ENCODE results near the gene TMPRSS13.
"Not testable (repeated sequence)": the region's sequence is repeated elsewhere in the genome, so short reads cannot be mapped to it uniquely, and the experiment has no call there.

The TMPRSS13 gene

GRCh38 chr11:117950301-117950700 is 21.1 kb upstream of the TMPRSS13 start:
- peak; percentile 45 for DNase-seq

DNA sequence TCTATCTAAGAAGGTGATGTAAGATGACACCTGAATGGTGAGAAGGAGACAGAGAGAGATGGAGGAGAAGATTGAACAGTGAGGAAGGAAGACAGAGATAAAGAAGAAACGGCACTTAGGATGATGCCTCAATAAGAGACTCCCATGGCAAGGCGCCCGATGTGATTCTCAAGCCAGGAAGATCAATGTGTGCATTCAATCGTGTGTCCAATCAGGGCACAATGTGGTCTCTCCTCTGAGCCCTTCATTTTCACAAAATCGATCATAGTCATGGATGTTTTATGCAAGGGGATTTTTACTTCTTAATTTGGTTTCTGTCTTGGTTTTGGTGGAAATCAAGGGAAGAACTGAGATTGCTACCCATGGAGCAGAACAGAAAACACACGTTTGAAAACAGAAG is 19.9 kb upstream of the TMPRSS13 start:
- DNase-seq, result no peak

DNA sequence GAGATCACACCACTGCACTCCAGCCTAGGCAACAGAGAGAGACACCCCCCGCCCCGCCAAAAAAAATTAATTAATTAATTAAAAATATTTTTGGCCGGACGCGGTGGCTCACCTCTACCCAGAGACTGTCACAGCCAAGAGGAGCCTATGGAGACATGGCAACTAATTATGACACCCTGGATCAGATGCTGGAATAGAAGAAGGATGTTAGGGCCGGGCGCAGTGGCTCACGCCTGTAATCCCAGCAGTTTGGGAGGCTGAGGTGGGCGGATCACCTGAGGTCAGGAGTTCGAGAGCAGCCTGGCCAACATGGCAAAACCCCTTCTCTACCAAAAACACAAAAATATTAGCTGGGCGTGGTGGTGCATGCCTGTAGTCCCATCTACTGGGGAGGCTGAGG is 19.3 kb upstream of the TMPRSS13 start:
- DNase-seq, result not testable (repeated sequence)

GRCh38 chr11:117947751-117948150 is 18.5 kb upstream of the TMPRSS13 start:
- not testable (repeated sequence) for DNase-seq

- peak; percentile 91 for DNase-seq
These were observed 17.8 kb upstream of the TMPRSS13 start for GRCh38 chr11:117946842-117947526.

DNA sequence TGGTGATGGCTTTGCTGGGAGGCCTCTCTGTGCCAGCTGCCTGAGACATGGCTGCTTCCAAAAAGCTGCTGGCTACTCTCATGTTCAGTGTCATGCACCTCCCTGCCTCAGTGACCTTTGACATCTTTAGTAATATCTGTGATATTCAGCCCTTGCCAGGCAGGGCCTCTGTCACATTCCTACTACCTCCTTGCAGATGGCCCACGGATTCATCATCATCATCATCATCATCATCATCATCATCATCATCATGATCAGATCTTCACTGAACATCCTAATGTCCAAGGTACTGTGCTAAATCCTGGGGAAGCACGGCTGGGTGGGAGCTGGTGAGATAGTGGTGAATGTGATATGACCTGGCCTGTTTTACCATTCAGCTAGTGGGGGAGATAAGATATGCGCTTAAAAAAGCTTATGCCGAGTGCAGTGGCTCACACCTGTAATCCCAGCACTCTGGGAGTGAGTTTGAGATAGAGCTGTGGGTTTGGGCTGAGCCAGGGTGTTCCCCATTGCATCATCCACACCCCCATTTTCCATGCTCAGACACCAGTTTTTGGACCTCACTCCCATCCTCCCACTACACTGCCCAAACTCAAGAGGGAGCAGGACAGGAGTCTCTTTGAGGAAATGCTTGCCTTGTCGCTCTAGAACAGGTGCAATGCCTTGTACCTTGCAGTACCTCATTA is 17.1 kb upstream of the TMPRSS13 start:
- DNase-seq, result no peak

DNA sequence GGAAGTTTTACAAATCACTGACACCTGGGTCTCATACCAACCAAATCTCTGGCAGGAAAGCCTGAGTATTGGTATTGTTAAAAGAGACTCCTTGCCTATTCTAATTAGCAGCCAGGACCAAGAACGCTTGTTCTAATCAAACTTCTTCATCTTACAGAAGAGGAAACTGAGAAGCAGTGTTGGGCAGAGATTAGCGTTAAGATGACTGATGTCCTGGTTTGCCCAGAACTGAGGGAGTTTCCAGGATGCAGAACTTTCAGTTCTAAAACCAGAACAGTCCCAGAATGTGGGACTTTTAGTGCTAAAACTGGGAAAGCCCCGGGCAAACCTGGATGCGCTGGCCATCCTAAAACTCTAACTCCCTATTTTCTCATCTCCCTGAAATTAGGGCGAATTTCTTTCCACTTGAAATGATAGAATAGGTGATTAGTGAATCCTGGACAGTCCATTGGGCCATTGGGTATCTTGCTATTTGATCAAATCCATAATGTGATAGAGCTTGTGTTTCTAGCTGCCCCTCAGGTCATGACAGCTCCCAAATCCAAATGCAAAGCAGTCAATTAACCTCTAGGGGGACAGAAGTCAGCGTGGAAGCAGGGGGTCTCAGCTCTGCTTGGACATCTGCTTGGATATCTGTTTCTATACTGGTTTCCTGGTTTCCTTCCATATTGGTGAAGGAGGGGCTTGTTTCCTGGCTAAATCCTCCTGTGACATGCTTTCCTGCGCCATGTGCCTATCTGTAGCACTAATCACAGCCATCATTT is 16.0 kb upstream of the TMPRSS13 start:
- DNase-seq, result peak; percentile 37

- DNase-seq, result no peak
These were observed 15.4 kb upstream of the TMPRSS13 start for GRCh38 chr11:117944554-117944953.

DNA sequence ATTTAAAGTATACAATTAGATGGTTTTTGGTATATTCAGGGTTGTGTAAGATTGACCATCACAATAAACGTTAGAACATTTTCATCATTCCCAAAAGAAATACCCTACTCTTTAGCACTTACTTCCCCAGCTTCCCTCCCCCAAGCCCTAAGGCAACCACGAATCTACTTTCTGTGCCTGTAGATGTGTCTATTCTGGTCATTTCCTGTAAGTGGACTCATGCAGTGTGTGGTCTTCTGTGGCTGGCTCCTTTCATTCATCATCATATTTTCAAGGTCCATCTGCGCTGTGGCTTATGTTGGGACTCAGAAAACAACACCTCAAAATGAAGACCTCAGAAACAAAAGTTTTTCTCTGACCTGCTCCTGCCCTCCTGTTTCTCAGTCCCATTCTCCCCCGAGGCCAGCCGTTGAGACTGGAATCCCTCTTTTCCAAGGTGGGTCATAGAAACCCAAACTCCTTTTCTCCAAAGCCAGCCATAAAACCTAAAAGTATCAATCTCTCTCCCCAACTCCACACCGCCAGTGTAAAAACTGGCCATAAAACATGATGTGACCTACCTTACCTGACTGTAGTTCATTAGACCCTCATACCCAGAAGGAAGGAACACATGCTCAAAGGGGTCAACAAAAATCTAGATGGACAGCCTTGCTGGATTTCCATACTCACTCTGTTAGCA is 12.9 kb upstream of the TMPRSS13 start:
- DNase-seq, result no peak

DNA sequence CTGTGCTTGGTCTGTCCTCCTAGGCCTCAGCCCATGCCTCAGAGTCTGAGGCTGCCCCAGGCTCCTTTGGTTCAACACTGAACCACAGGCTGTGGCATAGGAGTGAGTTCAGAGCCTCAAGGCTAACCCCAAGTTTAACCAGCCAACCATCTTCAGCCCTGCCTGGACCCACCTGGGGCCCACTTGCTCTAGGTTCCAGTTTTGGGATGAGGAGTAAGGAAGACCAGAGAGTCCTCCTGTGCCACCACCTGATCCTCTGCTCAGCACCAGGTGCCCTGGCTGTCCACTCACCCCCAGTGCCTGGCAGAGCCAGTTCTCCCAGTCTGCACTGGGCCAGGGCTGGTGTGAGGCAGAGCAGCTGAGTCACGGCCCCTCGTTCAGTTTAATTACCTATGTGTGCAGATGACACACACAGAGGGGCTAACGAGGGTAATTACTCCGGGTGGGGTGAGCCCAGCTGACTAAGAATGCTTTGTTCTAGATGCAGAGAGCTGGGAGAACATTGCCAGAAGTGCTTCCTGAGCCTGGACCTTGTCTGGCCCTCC is 12.0 kb upstream of the TMPRSS13 start:
- peak; percentile 67 for DNase-seq

DNA sequence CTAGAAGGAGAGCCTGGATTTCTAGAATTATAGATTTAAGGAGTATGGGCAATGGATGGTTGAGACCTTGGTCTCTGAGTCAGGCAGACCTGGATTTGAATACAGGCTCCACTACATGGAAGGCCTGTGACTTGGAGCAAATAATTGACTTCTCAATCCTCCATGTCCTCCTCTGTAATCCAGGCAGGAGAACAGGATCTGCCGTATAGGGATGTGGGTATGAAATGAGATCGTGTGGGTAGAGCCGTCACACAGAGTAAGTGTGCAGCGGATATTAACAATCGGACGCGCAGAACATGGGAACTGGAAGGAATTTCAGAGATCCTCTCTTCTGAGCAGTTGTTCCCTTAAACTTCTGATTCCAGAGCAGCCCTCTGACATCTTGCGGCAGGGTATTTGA is 11.5 kb upstream of the TMPRSS13 start:
- DNase-seq, result no peak

DNA sequence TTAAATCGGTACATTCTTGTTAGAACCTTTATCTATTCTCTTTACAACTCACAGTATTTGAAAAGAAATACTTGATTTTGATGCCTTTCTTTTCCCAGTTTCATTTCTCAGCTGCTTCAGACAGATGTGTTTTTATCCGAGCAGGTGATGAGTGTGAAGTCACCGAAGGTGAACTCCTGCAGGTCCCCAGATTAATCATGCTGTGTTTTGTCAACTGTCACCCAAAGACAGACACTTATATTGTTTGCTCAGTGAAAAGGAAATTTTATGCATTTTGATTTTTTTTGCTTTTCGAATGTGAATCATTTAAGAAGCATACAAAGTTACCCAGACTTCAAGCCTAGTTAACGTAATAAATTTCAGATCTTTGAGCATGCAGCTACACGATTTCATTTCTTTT is 7.8 kb upstream of the TMPRSS13 start:
- DNase-seq, result peak; percentile 70

- no peak for DNase-seq
These were observed 5.5 kb upstream of the TMPRSS13 start for GRCh38 chr11:117934526-117935307.

- DNase-seq, result no peak
These were observed 4.7 kb upstream of the TMPRSS13 start for GRCh38 chr11:117933930-117934329.

- DNase-seq, result no peak
These were observed 4.3 kb upstream of the TMPRSS13 start for GRCh38 chr11:117933475-117933874.

- peak; percentile 30 for DNase-seq
These were observed 3.7 kb upstream of the TMPRSS13 start for GRCh38 chr11:117932947-117933346.

GRCh38 chr11:117932426-117932825 is 3.2 kb upstream of the TMPRSS13 start:
- no peak for DNase-seq

GRCh38 chr11:117931971-117932370 is 2.8 kb upstream of the TMPRSS13 start:
- peak; percentile 71 for DNase-seq

DNA sequence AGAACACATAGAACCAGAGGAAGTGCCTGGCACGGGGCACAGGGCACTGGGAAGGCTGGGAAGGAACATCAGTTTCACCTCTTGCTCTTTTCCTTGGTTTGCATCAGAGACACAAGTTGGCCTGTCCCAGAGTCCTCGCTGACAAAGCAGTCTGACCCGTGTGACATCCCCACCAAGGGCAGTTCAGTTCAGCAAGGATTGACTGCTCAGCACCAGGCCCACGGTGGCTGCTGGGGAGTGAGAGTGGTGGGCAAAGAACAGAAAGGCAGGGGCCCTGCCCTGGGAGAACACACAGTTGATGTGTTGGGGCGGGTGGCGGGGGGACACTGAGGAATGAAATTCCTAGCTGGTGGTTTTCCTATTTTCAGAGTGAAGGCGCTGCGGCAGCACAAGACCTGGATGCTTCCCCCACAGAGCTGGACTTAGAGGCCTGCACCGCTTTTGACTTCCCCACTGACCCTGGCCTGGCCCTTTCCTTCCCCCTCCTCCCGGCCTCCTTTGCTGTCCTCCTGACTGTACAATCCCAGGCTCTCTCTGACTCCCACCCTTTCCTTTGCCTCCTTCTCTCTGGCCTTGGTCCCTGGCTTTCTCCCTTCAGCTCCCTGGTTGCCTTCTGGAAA is 2.2 kb upstream of the TMPRSS13 start:
- DNase-seq, result no peak

DNA sequence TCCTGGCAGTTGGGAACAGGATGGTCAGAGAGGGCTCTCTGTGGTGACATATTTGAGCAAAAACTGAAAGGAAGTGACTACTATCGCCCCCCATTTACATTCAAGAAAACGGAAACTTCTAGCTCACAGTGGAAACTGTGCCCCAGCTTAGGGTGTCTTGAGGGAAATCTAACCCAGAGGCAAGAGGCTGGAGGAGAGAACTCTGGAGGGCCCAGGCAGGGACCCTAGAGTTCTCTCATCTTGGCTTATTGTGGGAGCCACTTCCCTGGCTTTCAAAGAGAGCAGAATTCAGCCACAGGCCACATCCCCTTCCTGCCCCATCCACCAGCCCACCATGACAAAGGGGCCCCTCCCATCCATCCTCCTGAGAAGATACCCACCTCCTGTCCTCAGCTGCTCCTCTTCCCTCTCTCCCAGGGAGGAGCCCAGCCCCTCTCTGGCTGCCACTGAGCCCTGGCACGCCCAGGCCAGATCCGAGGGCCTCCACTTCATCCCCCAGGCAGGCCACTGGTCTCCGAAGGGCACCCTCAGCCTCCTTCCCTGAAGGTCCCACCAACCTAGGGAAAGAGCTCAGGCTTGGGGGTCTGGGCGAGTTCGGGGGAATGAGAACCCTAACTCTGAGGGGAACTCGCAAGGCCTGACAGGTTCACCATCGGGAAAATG is 1.6 kb upstream of the TMPRSS13 start:
- DNase-seq, result no peak

GRCh38 chr11:117929916-117930570 is 841 bp upstream of the TMPRSS13 start:
- DNase-seq, result no peak
